ENCODE data around the gene PRKAA1. TPM values are rescaled to one million over a fixed set of nuclear protein-coding genes. Genes with fewer than 3 reads are reported as not detected.

Gene PRKAA1
- total RNA-seq, 4 donors from 2014 or later: 82.7 to 132 (median 100) TPM

- Histone ChIP-seq H3K4me1 (peaks cover 0 to 17% (median 4%) of the 10 kb centered on the region in 4 donors), H3K27ac (no peak overlapping the region), H3K36me3 (peaks cover 0 to 4% (median 0%) of the 10 kb centered on the region in 3 donors), H3K4me3 (no peak overlapping the region), H3K27me3 (no peaks in the 10 kb centered on the region), H3K9me3 (no peaks in the 10 kb centered on the region)
- TF ChIP-seq CTCF (IDR thresholded peaks at IDR 0.05) (no peak), POLR2A (IDR thresholded peaks at IDR 0.05) (no peak)
- DNase-seq: no peak
These were observed 39.9 kb upstream of the PRKAA1 start for GRCh38 chr5:40838086-40838485.

GRCh38 chr5:40834849-40835787 is 36.9 kb upstream of the PRKAA1 start, which contains the start of gene RPL37:
RPL37 (minus strand) TSS chr5:40835222; CDS start chr5:40835185, 37 bp downstream.
- no peak for TF ChIP-seq CTCF (IDR thresholded peaks at IDR 0.05)
- TF ChIP-seq POLR2A (IDR thresholded peaks at IDR 0.05): peak; percentile 69 to 79
- DNase-seq: peak; percentile 92 to 97 (median 94)
- Histone ChIP-seq H3K9me3 (no peaks in the 10 kb centered on the region), H3K27ac (peak within 1 kb of the TSS; percentile 83 to 96 (median 87)), H3K4me3 (peak within 1 kb of the TSS; percentile 61 to 72 (median 63)), H3K27me3 (no peaks in the 10 kb centered on the region), H3K36me3 (peaks cover 0 to 34% (median 0%) of the 10 kb centered on the region in 3 donors), H3K4me1 (peaks cover 0 to 23% (median 4%) of the 10 kb centered on the region in 4 donors)

- Histone ChIP-seq H3K4me3 (peak overlapping the region; percentile 61 to 72 (median 63)), H3K4me1 (peaks cover 0 to 23% (median 4%) of the 10 kb centered on the region in 4 donors), H3K27ac (peak overlapping the region; percentile 83 to 96 (median 87)), H3K27me3 (no peaks in the 10 kb centered on the region), H3K36me3 (peaks cover 0 to 41% (median 2%) of the 10 kb centered on the region in 3 donors), H3K9me3 (no peaks in the 10 kb centered on the region)
- no peak for TF ChIP-seq CTCF (IDR thresholded peaks at IDR 0.05)
- TF ChIP-seq POLR2A (IDR thresholded peaks at IDR 0.05): no peak
- DNase-seq: peak in 2 of 3 donors; percentile 38 to 53
These were observed 36.2 kb upstream of the PRKAA1 start for GRCh38 chr5:40834391-40834848.

- Histone ChIP-seq H3K9me3 (no peaks in the 10 kb centered on the region), H3K36me3 (peaks cover 0 to 47% (median 2%) of the 10 kb centered on the region in 3 donors), H3K4me3 (peak overlapping the region; percentile 61 to 72 (median 63)), H3K4me1 (peaks cover 0 to 23% (median 4%) of the 10 kb centered on the region in 4 donors), H3K27ac (peak overlapping the region; percentile 83 to 96 (median 87)), H3K27me3 (no peaks in the 10 kb centered on the region)
- DNase-seq: no peak
- TF ChIP-seq CTCF (IDR thresholded peaks at IDR 0.05) (no peak), POLR2A (IDR thresholded peaks at IDR 0.05) (no peak)
These were observed 35.6 kb upstream of the PRKAA1 start for GRCh38 chr5:40833712-40834229.

GRCh38 chr5:40832345-40832744 is 34.2 kb upstream of the PRKAA1 start:
- H3K4me3 ChIP-seq: no peak overlapping the region
- no peak for TF ChIP-seq POLR2A (IDR thresholded peaks at IDR 0.05)
- no peak for TF ChIP-seq CTCF (IDR thresholded peaks at IDR 0.05)

More at GRCh38 chr5:40832345-40832744, 34.2 kb upstream of the PRKAA1 start:
- Histone ChIP-seq H3K27ac (no peak overlapping the region), H3K4me1 (peaks cover 0 to 23% (median 4%) of the 10 kb centered on the region in 4 donors), H3K9me3 (no peaks in the 10 kb centered on the region), H3K36me3 (peaks cover 0 to 62% (median 2%) of the 10 kb centered on the region in 3 donors), H3K27me3 (no peaks in the 10 kb centered on the region)
- DNase-seq: no peak

Measured in Peyer's patch (tissue), 4 donors.